LoVo (cell line): ENCODE measurements around the gene NR2F6.
A peak's percentile ranks its signal among the peaks of the same experiment; 100 is the strongest.
"Not testable (repeated sequence)": the region's sequence is repeated elsewhere in the genome, so short reads cannot be mapped to it uniquely, and the experiment has no call there.

Experiments used
- DNase-seq: peaks from one replicate; pipeline ENCODE4 v3.0.0-alpha.2; 2016; ENCODE audit warnings: low spot score

NR2F6 gene

GRCh38 chr19:17245535-17245984, at the start of gene NR2F6:
TSS of gene NR2F6 (minus strand) at chr19:17245919. CDS start at chr19:17245220, 699 bp downstream.
- DNase-seq, result no peak

GRCh38 chr19:17294051-17294891, 48.6 kb upstream of the NR2F6 start:
- peak; percentile 14 for DNase-seq

GRCh38 chr19:17293605-17294004, 47.9 kb upstream of the NR2F6 start:
- DNase-seq, result no peak

GRCh38 chr19:17292301-17293074, 46.8 kb upstream of the NR2F6 start:
- DNase-seq, result peak; percentile 85

- peak; percentile 41 for DNase-seq
These were observed 43.8 kb upstream of the NR2F6 start for GRCh38 chr19:17289489-17289888.

GRCh38 chr19:17286752-17287151, 41.0 kb upstream of the NR2F6 start:
- DNase-seq, result no peak

GRCh38 chr19:17286263-17286662, 40.5 kb upstream of the NR2F6 start:
- no peak for DNase-seq

GRCh38 chr19:17285415-17286135, 39.9 kb upstream of the NR2F6 start:
- no peak for DNase-seq

- DNase-seq, result no peak
These were observed 37.8 kb upstream of the NR2F6 start for GRCh38 chr19:17283504-17283996.

- DNase-seq, result peak; percentile 80
These were observed 36.9 kb upstream of the NR2F6 start for GRCh38 chr19:17282488-17283125.

- no peak for DNase-seq
These were observed 35.9 kb upstream of the NR2F6 start, which contains the start of gene ANKLE1 for GRCh38 chr19:17281391-17282304. TSS of gene ANKLE1 (plus strand) at chr19:17281901. CDS start at chr19:17281921, 20 bp downstream.

- DNase-seq, result no peak
These were observed 33.7 kb upstream of the NR2F6 start for GRCh38 chr19:17279436-17279835.

GRCh38 chr19:17275441-17276175, 29.9 kb upstream of the NR2F6 start:
- no peak for DNase-seq

- not testable (repeated sequence) for DNase-seq
These were observed 29.2 kb upstream of the NR2F6 start for GRCh38 chr19:17274892-17275291.

GRCh38 chr19:17268754-17269153, 23.0 kb upstream of the NR2F6 start:
- no peak for DNase-seq

GRCh38 chr19:17266975-17267788, 21.5 kb upstream of the NR2F6 start, which contains the start of gene BABAM1:
TSS of gene BABAM1 (plus strand) at chr19:17267443. CDS start at chr19:17268807, 1,364 bp downstream.
- DNase-seq, result peak; percentile 95

- no peak for DNase-seq
These were observed 20.9 kb upstream of the NR2F6 start for GRCh38 chr19:17266589-17266974.

GRCh38 chr19:17266026-17266425, 20.3 kb upstream of the NR2F6 start:
- no peak for DNase-seq

GRCh38 chr19:17264641-17264979, 18.9 kb upstream of the NR2F6 start, which contains the start of gene USHBP1:
TSS of gene USHBP1 (minus strand) at chr19:17264745. CDS start at chr19:17264299, 446 bp downstream.
- DNase-seq, result no peak
